A549 (cell line): ENCODE measurements around the gene EPN3. TPM values are rescaled to one million over a fixed set of nuclear protein-coding genes. Genes with fewer than 3 reads are reported as not detected.

Experiments
- ATAC-seq, 2 experiments: fragments of 200-7000 bp in 1 of 2; fragments of >200 bp in 1 of 2; cut with Nextera tagmentation in 1 of 2; cut with Tn5 transposase in 1 of 2; 3 replicates each; pipeline versions ENCODE4 v1.8.0 to v1.9.1; 2018 to 2020; ENCODE audit warnings: mild to moderate bottlenecking in 1 of 2, moderate library complexity in 1 of 2
- CTCF ChIA-PET: fragments of 300-600 bp; sonication (Branson Sonifier 250); formaldehyde crosslinking; extraction: SDS; loops from one replicate; lab custom pipeline; 2021; ENCODE audit warnings: antibody characterized with exemption, inconsistent platforms; lab: Yijun Ruan, JAX
- POLR2A ChIA-PET: fragments of 350-600 bp; formaldehyde crosslinking; extraction: SDS; loops from one replicate; lab custom pipeline; 2021; ENCODE audit warnings: antibody characterized with exemption, inconsistent platforms; lab: Yijun Ruan, JAX
- DNase-seq, 2 experiments: peaks; one replicate each; pipeline versions ENCODE4 v3.0.0 to v3.0.0-alpha.2; 2011 to 2016; ENCODE audit warnings: low read depth in 1 of 2, low spot score in 1 of 2
- FAIRE-seq: peaks from 2 replicates; lab custom pipeline; 2011; peaks lifted over from hg19 to GRCh38; lab: Jason Lieb, UNC
- H3K27ac ChIP-seq, 2 experiments: fragments of >200 bp; sonication (Bioruptor Twin); formaldehyde crosslinking; 3 replicates each; pipeline ENCODE4 v1.5.1; 2016 to 2017
- H3K4me1 ChIP-seq: fragments of >200 bp; sonication (Bioruptor Twin); formaldehyde crosslinking; 3 replicates; pipeline ENCODE4 v1.6.1; 2016
- H3K4me2 ChIP-seq: fragments of >200 bp; sonication (Bioruptor Twin); formaldehyde crosslinking; 3 replicates; pipeline ENCODE4 v1.6.1; 2016
- H3K4me3 ChIP-seq: fragments of >200 bp; sonication (Bioruptor Twin); formaldehyde crosslinking; 3 replicates; pipeline ENCODE4 v1.5.1; 2016
- H3K9me3 ChIP-seq: fragments of >200 bp; sonication (Bioruptor Twin); formaldehyde crosslinking; 3 replicates; pipeline ENCODE4 v1.6.1; 2016
- ATOH8 ChIP-seq: fragments of 250-450 bp; sonication (Bioruptor Pico); IDR thresholded peaks from 2 replicates; pipeline ENCODE4 v1.5.0; 2020; ENCODE audit warnings: low read depth, mild to moderate bottlenecking, moderate library complexity
- CBX8 ChIP-seq: fragments of 200-600 bp; sonication (generic); IDR thresholded peaks from 2 replicates; pipeline ENCODE4 v1.6.1; 2016
- CEBPB ChIP-seq, 2 experiments: fragments of >200 bp in 1 of 2; sonication (Bioruptor Twin) in 1 of 2; formaldehyde crosslinking in 1 of 2; IDR thresholded peaks; 2 replicates each; pipeline ENCODE4 v1.6.1; 2012 to 2016
- CHD4 ChIP-seq: fragments of 200-600 bp; sonication (generic); IDR thresholded peaks from 2 replicates; pipeline ENCODE4 v1.6.1; 2016; ENCODE audit warnings: antibody characterized with exemption, mild to moderate bottlenecking, borderline replicate concordance
- E2F6 ChIP-seq: IDR thresholded peaks from 2 replicates; pipeline ENCODE4 v1.6.1; 2012; ENCODE audit warnings: low read depth, borderline replicate concordance
- EHF ChIP-seq: fragments of 250-450 bp; sonication (Bioruptor Pico); IDR thresholded peaks from 2 replicates; pipeline ENCODE4 v1.5.0; 2020; ENCODE audit warnings: mild to moderate bottlenecking
- EHMT2 ChIP-seq: fragments of 200-600 bp; sonication (generic); IDR thresholded peaks from 2 replicates; pipeline ENCODE4 v1.6.1; 2016; ENCODE audit warnings: antibody characterized with exemption, low read depth, mild to moderate bottlenecking, moderate library complexity
- FOXS1 ChIP-seq: fragments of 250-450 bp; sonication (Bioruptor Pico); IDR thresholded peaks from 2 replicates; pipeline ENCODE4 v1.5.0; 2020; ENCODE audit warnings: mild to moderate bottlenecking, moderate library complexity
- HDAC2 ChIP-seq: fragments of 200-600 bp; sonication (generic); IDR thresholded peaks from 2 replicates; pipeline ENCODE4 v1.6.1; 2016
- HOXA7 ChIP-seq: fragments of 250-450 bp; sonication (Bioruptor Pico); IDR thresholded peaks from 2 replicates; pipeline ENCODE4 v1.5.0; 2020; ENCODE audit warnings: mild to moderate bottlenecking, moderate library complexity
- JUNB ChIP-seq: fragments of >200 bp; sonication (Bioruptor Twin); formaldehyde crosslinking; IDR thresholded peaks from 2 replicates; pipeline ENCODE4 v1.6.1; 2016
- KDM5A ChIP-seq: fragments of 200-600 bp; sonication (generic); IDR thresholded peaks from 2 replicates; pipeline ENCODE4 v1.6.1; 2016; ENCODE audit warnings: antibody characterized with exemption, mild to moderate bottlenecking
- MAX ChIP-seq: IDR thresholded peaks from 2 replicates; pipeline ENCODE4 v1.6.1; 2012
- PBX3 ChIP-seq: IDR thresholded peaks from 2 replicates; pipeline ENCODE4 v1.6.1; 2012
- POLR2A ChIP-seq: IDR thresholded peaks from 2 replicates; pipeline ENCODE4 v1.6.1; 2012; ENCODE audit warnings: mild to moderate bottlenecking, low read length
- POLR2AphosphoS2 ChIP-seq: conservative IDR thresholded peaks from 2 replicates; pipeline ENCODE4 v1.6.1; 2012; ENCODE audit warnings: low read length, improper control_type of control experiment, inconsistent platforms
- REST ChIP-seq: fragments of 200-600 bp; sonication (generic); IDR thresholded peaks from 2 replicates; pipeline ENCODE4 v1.6.1; 2016; ENCODE audit warnings: antibody characterized with exemption, mild to moderate bottlenecking, moderate library complexity
- RFX5 ChIP-seq: fragments of 450-650 bp; IDR thresholded peaks from 2 replicates; pipeline ENCODE4 v1.7.1; 2014; ENCODE audit warnings: antibody characterized with exemption, mild to moderate bottlenecking, moderate library complexity
- RNF2 ChIP-seq: fragments of 200-600 bp; sonication (generic); IDR thresholded peaks from 2 replicates; pipeline ENCODE4 v1.6.1; 2016; ENCODE audit warnings: low read depth, mild to moderate bottlenecking, antibody characterized with exemption, moderate library complexity, borderline replicate concordance
- TP53 ChIP-seq: fragments of 250-450 bp; sonication (Bioruptor Pico); IDR thresholded peaks from 2 replicates; pipeline ENCODE4 v1.5.0; 2021; ENCODE audit warnings: mild to moderate bottlenecking, moderate library complexity
- ZNF302 ChIP-seq: fragments of 250-450 bp; sonication (Bioruptor Pico); IDR thresholded peaks from 2 replicates; pipeline ENCODE4 v1.9.0; 2021; ENCODE audit warnings: inconsistent platforms, mild to moderate bottlenecking, moderate library complexity
- ZSCAN20 ChIP-seq: fragments of 250-450 bp; sonication (Bioruptor Pico); IDR thresholded peaks from 2 replicates; pipeline ENCODE4 v1.8.0; 2022; ENCODE audit warnings: mild to moderate bottlenecking, moderate library complexity
- WGBS: methylation state at CpG from one replicate; pipeline ENCODE4 v1.1.6; 2017; ENCODE audit errors: missing lambda C conversion rate; 5-methylcytosine and 5-hydroxymethylcytosine counted together
- polyA plus RNA-seq, 4 experiments: library from polyadenylated mRNA; depleted of rRNA in 3 of 4; stranded (reverse); fragments of >200 nt; fragmentation: RNase III in 1 of 4; extraction: RNeasy Plus Mini Kit Qiagen cat#74134 plus additional on column Dnase treatment in 1 of 4; gene quantifications; 2 replicates in 3 of 4; 3 replicates in 1 of 4; pipeline ENCODE4 v1.2.3, GENCODE V29; 2011 to 2017

EPN3 gene
- polyA plus RNA-seq, 2 of the 4 experiments (the other 2 are of a cell fraction), result 0.13 to 0.18 TPM

- ChIA-PET CTCF (interaction anchor here (0.5 to 3.8 kb wide), 9 partner anchors 14 to 181 kb away, joined by 3 to 13 read pairs (median 4); no protein-coding TSS in a partner anchor), POLR2A (no interaction called here)
- Histone ChIP-seq H3K9me3 (no peaks in the 10 kb centered on the region), H3K27ac (no peak overlapping the region), H3K4me3 (no peak overlapping the region), H3K4me2 (no peak overlapping the region), H3K4me1 (no peaks in the 10 kb centered on the region)
- ATAC-seq (no peak), DNase-seq (no peak), FAIRE-seq (no peak)
- 87% methylated on average over 16 of the region's 16 CpGs for WGBS
- TF ChIP-seq FOXS1 (CRISPR knock-in tag) (no peak), HOXA7 (no peak), EHF (no peak), JUNB (no peak), POLR2A (no peak), EHMT2 (no peak), ZSCAN20 (CRISPR knock-in tag) (no peak), ATOH8 (CRISPR knock-in tag) (no peak), CHD4 (no peak), PBX3 (no peak), REST (no peak), E2F6 (no peak)
These were observed 45.6 kb downstream of the EPN3 start for GRCh38 chr17:50578173-50578572.

GRCh38 chr17:50579399-50579798 lies 46.9 kb downstream of the EPN3 start:
- no peak overlapping the region for H3K4me2 ChIP-seq
- DNase-seq, result no peak
- no peak overlapping the region for H3K27ac ChIP-seq
- no peak overlapping the region for H3K4me3 ChIP-seq
- CTCF ChIA-PET, result interaction anchor here (1.1 to 1.3 kb wide), 2 partner anchors 9 to 29 kb away, joined by 4 read pairs; no protein-coding TSS in a partner anchor
- FAIRE-seq, result no peak
- TF ChIP-seq POLR2AphosphoS2 (no peak), RNF2 (no peak), HDAC2 (no peak), CBX8 (no peak), MAX (no peak), ZSCAN20 (CRISPR knock-in tag) (no peak), KDM5A (no peak), TP53 (CRISPR knock-in tag) (no peak)
- POLR2A ChIA-PET, result no interaction called here
- H3K4me1 ChIP-seq, result no peaks in the 10 kb centered on the region
- WGBS, result 94% methylated on average over 7 of the region's 7 CpGs
- ATAC-seq, result no peak
- H3K9me3 ChIP-seq, result no peaks in the 10 kb centered on the region

- 95% methylated on average over 9 of the region's 9 CpGs for WGBS
- no peak for ATAC-seq
- CTCF ChIA-PET, result interaction anchor here (0.6 to 2.9 kb wide), 2 partner anchors 30 to 34 kb away, joined by 3 to 8 read pairs; no protein-coding TSS in a partner anchor
- no peaks in the 10 kb centered on the region for H3K9me3 ChIP-seq
- TF ChIP-seq RFX5 (no peak), ZNF302 (CRISPR knock-in tag) (no peak), CEBPB (IDR thresholded peaks at IDR 0.05) (no peak)
- no peak for FAIRE-seq
- H3K4me2 ChIP-seq, result no peak overlapping the region
- no peaks in the 10 kb centered on the region for H3K4me1 ChIP-seq
- H3K4me3 ChIP-seq, result no peak overlapping the region
- no peak overlapping the region for H3K27ac ChIP-seq
- POLR2A ChIA-PET, result no interaction called here
- DNase-seq, result no peak
These were observed 48.1 kb downstream of the EPN3 start for GRCh38 chr17:50580646-50581045.
